Measurements from ENCODE around the gene ZNF407.

The ZNF407 gene

GRCh38 chr18:75063615-75064512 lies 466.2 kb downstream of the ZNF407 start:
- in situ Hi-C loops (cut with MboI; ENCODE audit: low sequenced_read_pairs) = no loop called here

- in situ Hi-C loops (cut with MboI; ENCODE audit: low sequenced_read_pairs) = no loop called here
These were observed 466.8 kb downstream of the ZNF407 start for GRCh38 chr18:75064513-75064905.

GRCh38 chr18:75065251-75066000 lies 467.8 kb downstream of the ZNF407 start:
- in situ Hi-C loops (cut with MboI; ENCODE audit: low sequenced_read_pairs) = no loop called here

GRCh38 chr18:75066021-75066880 lies 468.6 kb downstream of the ZNF407 start:
- in situ Hi-C loops (cut with MboI; ENCODE audit: low sequenced_read_pairs) = no loop called here

- in situ Hi-C loops (cut with MboI; ENCODE audit: low sequenced_read_pairs) = no loop called here
These were observed 469.3 kb downstream of the ZNF407 start for GRCh38 chr18:75066936-75067335.

GRCh38 chr18:75067996-75068645 lies 470.5 kb downstream of the ZNF407 start:
- in situ Hi-C loops (cut with MboI; ENCODE audit: low sequenced_read_pairs) = no loop called here

GRCh38 chr18:75068682-75069435 lies 471.2 kb downstream of the ZNF407 start:
- in situ Hi-C loops (cut with MboI; ENCODE audit: low sequenced_read_pairs) = no loop called here

- in situ Hi-C loops (cut with MboI; ENCODE audit: low sequenced_read_pairs) = no loop called here
These were observed 472.6 kb downstream of the ZNF407 start for GRCh38 chr18:75070235-75070624.

- in situ Hi-C loops (cut with MboI; ENCODE audit: low sequenced_read_pairs) = no loop called here
These were observed 473.2 kb downstream of the ZNF407 start for GRCh38 chr18:75070625-75071483.

GRCh38 chr18:75071484-75071785 lies 473.8 kb downstream of the ZNF407 start:
- in situ Hi-C loops (cut with MboI; ENCODE audit: low sequenced_read_pairs) = no loop called here

GRCh38 chr18:75071866-75072671 lies 474.4 kb downstream of the ZNF407 start:
- in situ Hi-C loops (cut with MboI; ENCODE audit: low sequenced_read_pairs) = no loop called here

GRCh38 chr18:75072672-75073371 lies 475.2 kb downstream of the ZNF407 start:
- in situ Hi-C loops (cut with MboI; ENCODE audit: low sequenced_read_pairs) = no loop called here

- in situ Hi-C loops (cut with MboI; ENCODE audit: low sequenced_read_pairs) = no loop called here
These were observed 476.0 kb downstream of the ZNF407 start for GRCh38 chr18:75073654-75074053.

- in situ Hi-C loops (cut with MboI; ENCODE audit: low sequenced_read_pairs) = no loop called here
These were observed 476.7 kb downstream of the ZNF407 start for GRCh38 chr18:75074196-75075015.

GRCh38 chr18:75075016-75075305 lies 477.3 kb downstream of the ZNF407 start:
- in situ Hi-C loops (cut with MboI; ENCODE audit: low sequenced_read_pairs) = no loop called here

- in situ Hi-C loops (cut with MboI; ENCODE audit: low sequenced_read_pairs) = no loop called here
These were observed 477.8 kb downstream of the ZNF407 start for GRCh38 chr18:75075429-75075841.

- in situ Hi-C loops (cut with MboI; ENCODE audit: low sequenced_read_pairs) = no loop called here
These were observed 478.6 kb downstream of the ZNF407 start for GRCh38 chr18:75076286-75076685.
